Activated naive CD4-positive, alpha-beta T cell treated with Interleukin-2 at 50 U/mL for 16 hours (primary cell): ENCODE results near the gene POLR1D.

ENCODE experiments used
- DNase-seq: peaks from one replicate; pipeline ENCODE4 v3.0.0-alpha.2; 2020

POLR1D gene

GRCh38 chr13:27641711-27642502 is 20.2 kb downstream of the POLR1D start:
- DNase-seq, result no peak

GRCh38 chr13:27643334-27644132 is 21.8 kb downstream of the POLR1D start:
- no peak for DNase-seq

DNA sequence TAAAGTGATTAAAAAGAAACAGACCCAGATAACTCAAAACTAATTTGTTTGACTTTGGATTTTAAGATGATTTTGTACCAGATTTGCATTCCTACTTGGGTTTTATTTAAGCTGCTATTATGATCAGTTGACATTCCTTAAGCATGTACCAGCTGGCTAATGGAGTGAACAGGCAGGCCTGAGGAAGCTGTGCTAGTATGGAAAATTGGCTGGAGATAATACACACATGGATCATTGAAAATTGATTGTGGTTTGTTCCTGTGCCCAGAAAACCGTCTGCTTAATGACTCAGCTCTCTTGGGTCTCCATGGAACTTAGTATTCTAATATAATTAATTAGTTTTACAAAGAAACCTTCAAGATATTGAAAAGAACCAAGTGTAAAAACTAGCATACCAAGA is 22.6 kb downstream of the POLR1D start:
- no peak for DNase-seq

- DNase-seq, result no peak
These were observed 28.6 kb downstream of the POLR1D start for GRCh38 chr13:27650312-27650711.

- DNase-seq, result no peak
These were observed 32.4 kb downstream of the POLR1D start for GRCh38 chr13:27654059-27654458.

GRCh38 chr13:27654816-27655215 is 33.1 kb downstream of the POLR1D start:
- DNase-seq, result no peak

GRCh38 chr13:27657724-27658123 is 36.0 kb downstream of the POLR1D start:
- DNase-seq, result no peak

DNA sequence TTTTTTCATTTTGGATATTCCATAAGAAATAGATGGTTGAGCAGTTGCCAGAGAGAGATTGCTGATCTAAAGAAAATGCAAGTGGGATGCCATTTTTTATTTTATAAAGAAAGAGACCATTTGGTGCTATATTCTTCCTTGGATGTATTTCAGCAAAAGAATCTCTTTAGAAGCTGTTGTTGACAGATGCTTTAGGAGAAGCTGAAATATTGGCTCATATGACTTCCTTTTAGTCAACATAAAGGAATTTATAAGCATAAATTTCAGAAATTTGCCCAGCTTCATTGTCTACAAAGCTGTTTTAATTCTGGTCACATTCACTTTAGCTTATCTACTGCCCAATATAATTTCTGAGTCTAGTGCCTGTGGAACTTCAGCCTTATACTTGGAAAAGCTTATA is 36.9 kb downstream of the POLR1D start:
- no peak for DNase-seq

DNA sequence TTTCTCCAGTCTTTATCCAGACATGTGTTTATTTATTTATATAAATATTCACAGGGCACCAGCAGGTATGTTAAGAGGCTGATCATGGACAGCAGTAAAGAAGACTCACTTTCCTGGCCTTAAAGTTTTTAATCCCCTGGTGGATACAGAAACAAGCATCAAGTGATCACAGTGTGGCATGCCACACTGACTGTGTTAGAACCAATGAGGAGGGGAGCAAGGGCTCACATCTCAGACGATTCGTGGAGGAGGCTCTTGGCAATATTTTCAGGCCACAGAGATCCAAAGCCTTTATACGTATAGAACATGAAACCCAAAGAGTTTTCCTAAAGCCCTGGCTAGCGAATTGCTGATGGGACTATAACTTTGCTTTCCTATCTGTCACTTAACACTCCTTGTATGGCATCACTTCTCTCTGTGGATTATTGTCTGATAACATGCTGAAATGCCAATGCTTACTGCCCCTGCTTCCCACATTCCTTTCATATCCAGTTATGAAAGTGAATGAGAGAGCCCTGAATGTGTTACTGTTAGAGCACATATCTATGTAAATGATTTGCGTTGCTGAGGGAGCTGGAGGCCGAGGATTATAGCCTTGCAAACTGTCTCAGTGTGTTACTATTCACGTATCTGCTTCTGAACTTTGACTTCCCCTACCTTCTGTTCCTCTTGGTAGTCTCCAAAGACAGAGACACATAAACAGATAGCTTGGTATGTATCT is 37.6 kb downstream of the POLR1D start:
- no peak for DNase-seq

DNA sequence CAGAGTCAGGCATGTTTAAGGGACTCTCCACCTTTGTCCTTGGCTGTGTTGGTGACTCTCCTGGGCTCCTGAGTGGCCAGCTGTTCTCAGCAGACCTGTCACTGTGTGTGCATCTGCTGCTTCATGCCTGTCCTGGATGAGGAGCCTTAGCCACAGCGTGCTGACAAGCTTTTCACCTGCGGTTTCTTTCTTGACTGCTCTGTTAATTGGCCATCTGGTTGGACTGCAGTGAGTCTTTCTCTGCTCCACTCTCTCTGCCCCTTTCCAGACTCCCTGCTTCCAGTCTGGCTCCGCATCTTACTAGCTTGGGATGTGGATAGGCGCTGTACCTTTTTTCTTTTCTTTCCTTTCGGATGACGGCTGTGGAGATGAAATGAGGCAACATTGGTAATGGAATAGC is 38.8 kb downstream of the POLR1D start:
- no peak for DNase-seq

DNA sequence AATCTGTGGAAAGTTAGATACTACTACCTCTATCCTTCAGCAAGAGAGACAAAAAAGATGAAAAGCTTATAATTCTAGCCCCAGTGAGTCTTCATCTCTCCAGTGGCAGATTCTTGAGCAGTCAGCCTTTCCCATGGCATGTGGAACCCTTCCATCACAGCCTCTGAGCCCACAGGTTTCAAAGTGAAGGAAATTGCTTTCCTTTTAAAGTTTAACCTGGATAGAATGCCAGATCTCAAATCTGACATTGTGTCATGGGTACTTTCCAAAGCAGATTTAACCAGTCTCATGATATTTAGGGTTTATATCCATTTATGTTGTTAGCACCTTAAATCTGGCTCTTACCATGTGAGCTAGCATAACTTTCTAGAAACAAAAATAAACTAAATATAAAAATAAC is 39.3 kb downstream of the POLR1D start:
- no peak for DNase-seq

- no peak for DNase-seq
These were observed 41.2 kb downstream of the POLR1D start for GRCh38 chr13:27662738-27663470.

DNA sequence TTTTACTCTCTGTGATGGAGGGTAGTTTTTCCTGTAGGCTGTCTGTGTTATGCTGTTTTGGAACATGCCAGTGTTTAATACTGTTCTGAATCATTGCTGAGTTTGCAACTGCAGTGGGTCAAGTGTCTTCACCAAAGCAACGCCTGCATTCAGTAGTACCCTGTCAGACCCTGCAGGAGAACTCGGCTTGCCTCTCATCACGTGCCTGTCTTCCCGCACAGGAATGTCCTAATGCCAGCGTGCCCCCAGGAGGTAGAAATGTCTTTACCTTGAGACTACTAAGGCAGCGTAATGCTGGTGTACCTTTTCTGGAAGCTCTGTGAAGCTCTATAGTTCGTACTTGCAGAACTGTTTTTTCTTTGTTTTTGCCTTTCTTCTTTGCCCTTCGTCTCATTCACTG is 42.3 kb downstream of the POLR1D start:
- no peak for DNase-seq

DNA sequence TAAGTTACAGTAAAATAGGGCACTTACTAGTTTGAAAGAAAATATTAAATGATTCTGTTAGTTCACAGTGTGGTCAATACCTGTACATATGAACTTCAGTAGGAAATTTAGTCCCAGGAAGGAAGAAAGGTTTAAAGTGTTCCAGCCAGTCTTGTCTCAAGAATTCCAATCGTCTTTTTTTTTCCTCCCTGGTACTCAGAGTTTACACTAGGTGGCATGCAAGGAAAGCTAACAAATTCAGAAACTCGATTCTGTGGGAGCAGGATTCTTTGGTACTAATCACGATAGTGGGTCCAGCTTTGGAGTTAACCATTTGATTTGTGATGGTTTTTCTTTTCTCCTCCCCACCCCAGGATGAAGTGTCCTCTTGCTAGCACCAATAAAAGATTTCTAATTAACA is 43.6 kb downstream of the POLR1D start:
- no peak for DNase-seq

- no peak for DNase-seq
These were observed 44.1 kb downstream of the POLR1D start for GRCh38 chr13:27665761-27666160.

DNA sequence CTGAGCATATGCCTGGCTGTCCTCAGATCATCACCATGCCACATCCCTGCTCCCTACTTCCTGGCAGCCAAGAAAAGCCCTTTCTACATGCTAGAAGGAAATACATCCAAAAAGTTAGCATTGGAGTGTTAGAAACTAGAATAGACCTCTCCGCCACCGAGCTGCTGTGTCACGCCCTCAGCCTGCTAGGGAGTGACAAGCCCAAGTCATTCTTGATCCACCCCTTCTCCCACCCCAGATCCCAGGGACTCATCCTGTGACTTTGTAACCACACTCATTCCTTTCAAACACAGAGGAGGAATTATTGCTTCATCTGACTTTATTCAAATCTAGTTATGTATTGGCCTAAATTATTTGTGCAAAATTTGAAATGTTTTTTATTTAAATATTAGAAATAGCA is 45.3 kb downstream of the POLR1D start:
- no peak for DNase-seq

GRCh38 chr13:27667946-27668345 is 46.3 kb downstream of the POLR1D start:
- DNase-seq, result no peak

GRCh38 chr13:27670861-27671260 is 49.2 kb downstream of the POLR1D start:
- no peak for DNase-seq

DNA sequence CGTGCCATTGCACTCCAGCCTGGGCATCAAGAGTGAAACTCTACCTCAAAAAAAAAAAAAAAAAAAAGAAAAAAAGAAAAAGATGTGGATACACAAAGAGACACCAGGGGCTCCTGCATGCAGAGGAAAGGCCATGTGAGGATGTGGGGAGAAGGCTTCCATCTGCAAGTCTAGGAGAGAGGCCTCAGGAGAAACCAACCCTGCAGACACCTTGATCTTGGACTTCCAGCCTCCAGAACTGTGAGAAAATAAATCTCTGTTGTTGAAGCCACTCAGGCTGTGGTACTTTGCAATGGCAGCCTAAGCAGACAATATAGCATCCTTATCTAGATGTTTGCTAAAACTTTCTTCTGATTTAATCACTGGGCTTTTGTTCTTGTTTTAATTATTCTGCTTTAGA is 50.3 kb downstream of the POLR1D start:
- no peak for DNase-seq
